GM23338 (cell line): ENCODE data around the gene RPL32. TPM values are rescaled to one million over a fixed set of nuclear protein-coding genes. Genes with fewer than 3 reads are reported as not detected.

Experiments
- ATAC-seq: fragments of 200-7000 bp; cut with Tn5 transposase; 3 replicates; pipeline ENCODE4 v1.9.1; 2020
- DNase-seq: peaks from one replicate; pipeline ENCODE4 v3.0.0-alpha.2; 2015; ENCODE audit warnings: low spot score
- H2AFZ ChIP-seq: fragments of 200-600 bp; sonication (generic); 2 replicates; pipeline ENCODE4 v1.8.0; 2016; ENCODE audit warnings: antibody characterized with exemption, mild to moderate bottlenecking, moderate library complexity
- H3F3A ChIP-seq: fragments of 200-600 bp; sonication (generic); replicated peaks from 2 replicates; pipeline ENCODE4 v1.8.0; 2017; ENCODE audit warnings: antibody characterized with exemption, mixed run types, low read depth
- H3K27ac ChIP-seq: fragments of 200-600 bp; sonication (generic); 2 replicates; pipeline ENCODE4 v1.6.1; 2016; ENCODE audit warnings: low read depth
- H3K27me3 ChIP-seq: fragments of 200-600 bp; sonication (generic); 2 replicates; pipeline ENCODE4 v1.8.0; 2016; ENCODE audit warnings: mild to moderate bottlenecking, mixed run types, moderate library complexity; ENCODE audit not compliant: insufficient read depth
- H3K36me3 ChIP-seq: fragments of 200-600 bp; sonication (generic); 2 replicates; pipeline ENCODE4 v1.8.0; 2016; ENCODE audit warnings: mild to moderate bottlenecking; ENCODE audit not compliant: insufficient read depth
- H3K4me1 ChIP-seq: fragments of 200-600 bp; sonication (generic); 2 replicates; pipeline ENCODE4 v1.8.0; 2016; ENCODE audit warnings: mild to moderate bottlenecking, moderate library complexity; ENCODE audit not compliant: insufficient read depth
- H3K4me2 ChIP-seq: fragments of 200-600 bp; sonication (generic); 2 replicates; pipeline ENCODE4 v1.7.1; 2017; ENCODE audit warnings: mixed run types
- H3K4me3 ChIP-seq: fragments of 200-600 bp; sonication (generic); 2 replicates; pipeline ENCODE4 v1.6.1; 2016; ENCODE audit warnings: mixed run types
- H3K79me2 ChIP-seq: fragments of 200-600 bp; sonication (generic); replicated peaks from 2 replicates; pipeline ENCODE4 v1.8.0; 2017; ENCODE audit warnings: mild to moderate bottlenecking; ENCODE audit not compliant: insufficient read depth
- H3K9me2 ChIP-seq: fragments of 200-600 bp; sonication (generic); 2 replicates; pipeline ENCODE4 v1.8.0; 2017; ENCODE audit not compliant: insufficient read depth
- H4K20me1 ChIP-seq: fragments of 200-600 bp; sonication (generic); replicated peaks from 2 replicates; pipeline ENCODE4 v1.8.0; 2017; ENCODE audit warnings: mild to moderate bottlenecking; ENCODE audit not compliant: insufficient read depth
- H3K27ac Mint-ChIP-seq: 2 replicates; pipeline ENCODE4 v1.8.0; 2020; ENCODE audit warnings: inconsistent platforms, mild to moderate bottlenecking, moderate library complexity, mixed read lengths
- H3K27me3 Mint-ChIP-seq: 3 replicates; pipeline ENCODE4 v1.8.0; 2022; ENCODE audit warnings: low read depth, mild to moderate bottlenecking, moderate library complexity, mixed read lengths, inconsistent platforms; ENCODE audit not compliant: insufficient read depth, poor library complexity
- H3K36me3 Mint-ChIP-seq: 3 replicates; pipeline ENCODE4 v1.8.0; 2021; ENCODE audit warnings: low read depth, mild to moderate bottlenecking, inconsistent platforms, moderate library complexity, mixed read lengths
- H3K4me1 Mint-ChIP-seq: 3 replicates; pipeline ENCODE4 v1.8.0; 2020; ENCODE audit warnings: mild to moderate bottlenecking, inconsistent platforms, mixed read lengths
- H3K4me3 Mint-ChIP-seq: 3 replicates; pipeline ENCODE4 v1.8.0; 2021; ENCODE audit warnings: moderate library complexity, mild to moderate bottlenecking, inconsistent platforms, mixed read lengths
- H3K9me3 Mint-ChIP-seq: 3 replicates; pipeline ENCODE4 v1.8.0; 2020; ENCODE audit warnings: moderate library complexity, mild to moderate bottlenecking, inconsistent platforms, mixed read lengths
- CREB1 ChIP-seq: fragments of 250-450 bp; sonication (Bioruptor Pico); IDR thresholded peaks from 2 replicates; pipeline ENCODE4 v1.5.0; 2020; ENCODE audit warnings: low read depth, mild to moderate bottlenecking, moderate library complexity
- EZH2 ChIP-seq: fragments of 200-600 bp; sonication (generic); IDR thresholded peaks from one replicate; pipeline ENCODE4 v1.8.0; 2017; ENCODE audit warnings: antibody characterized with exemption, mild to moderate bottlenecking, low read depth; ENCODE audit not compliant: unreplicated experiment
- EZH2phosphoT487 ChIP-seq: fragments of 200-600 bp; sonication (generic); IDR thresholded peaks from one replicate; pipeline ENCODE4 v1.8.1; 2018; ENCODE audit warnings: antibody characterized with exemption; ENCODE audit not compliant: unreplicated experiment
- JUNB ChIP-seq: IDR thresholded peaks from one replicate; pipeline ENCODE4 v1.6.1; 2016; ENCODE audit warnings: antibody characterized with exemption; ENCODE audit not compliant: unreplicated experiment
- NANOG ChIP-seq: IDR thresholded peaks from 2 replicates; pipeline ENCODE4 v1.6.1; 2016; ENCODE audit warnings: antibody characterized with exemption, borderline replicate concordance
- POLR2AphosphoS5 ChIP-seq: IDR thresholded peaks from 2 replicates; pipeline ENCODE4 v1.6.1; 2016; ENCODE audit warnings: antibody characterized with exemption, low read depth
- STAT1 ChIP-seq: IDR thresholded peaks from one replicate; pipeline ENCODE4 v1.6.1; 2016; ENCODE audit warnings: antibody characterized with exemption; ENCODE audit not compliant: unreplicated experiment
- ZNF114 ChIP-seq: fragments of 250-450 bp; sonication (Bioruptor Pico); IDR thresholded peaks from 2 replicates; pipeline ENCODE4 v1.5.0; 2020; ENCODE audit warnings: mild to moderate bottlenecking, moderate library complexity
- ZNF331 ChIP-seq: fragments of 250-450 bp; sonication (Bioruptor Pico); IDR thresholded peaks from 2 replicates; pipeline ENCODE4 v1.5.0; 2020; ENCODE audit warnings: low read depth, mild to moderate bottlenecking, moderate library complexity
- polyA plus RNA-seq: library from polyadenylated mRNA; unstranded; fragments of >200 nt; fragmentation: Nextera tagmentation; extraction: Ambion mirVana; gene quantifications from 2 replicates; pipeline ENCODE4 v1.2.1, GENCODE V29; 2016
- total RNA-seq: library from RNA; depleted of rRNA; stranded (reverse); fragments of >200 nt; shearing (Covaris generic); gene quantifications from 2 replicates; pipeline ENCODE4 v1.2.3, GENCODE V29; 2014
- TF ChIP-seq, protein P1 (sequence below): IDR thresholded peaks from one replicate; pipeline ENCODE4 v1.6.1; 2018; ENCODE audit warnings: antibody characterized with exemption; ENCODE audit not compliant: unreplicated experiment
- TF ChIP-seq, protein P2 (sequence below): fragments of 250-450 bp; sonication (Bioruptor Pico); IDR thresholded peaks from 2 replicates; pipeline ENCODE4 v1.5.0; 2020; ENCODE audit warnings: mild to moderate bottlenecking, moderate library complexity
- TF ChIP-seq, protein P3 (sequence below), 2 experiments: fragments of 200-600 bp in 1 of 2; sonication (generic) in 1 of 2; conservative IDR thresholded peaks; 2 replicates each; pipeline versions ENCODE4 v1.5.1 to v1.6.1; 2016 to 2017; ENCODE audit warnings: antibody characterized with exemption in 2 of 2, low read depth in 2 of 2, mild to moderate bottlenecking in 2 of 2, moderate library complexity in 1 of 2
- TF ChIP-seq, protein P4 (sequence below): IDR thresholded peaks from 2 replicates; pipeline ENCODE4 v1.6.1; 2016; ENCODE audit warnings: antibody characterized with exemption

Gene RPL32
- total and polyA plus RNA-seq, 2 experiments from 2014 or later, result 561 to 2,550 TPM

DNA sequence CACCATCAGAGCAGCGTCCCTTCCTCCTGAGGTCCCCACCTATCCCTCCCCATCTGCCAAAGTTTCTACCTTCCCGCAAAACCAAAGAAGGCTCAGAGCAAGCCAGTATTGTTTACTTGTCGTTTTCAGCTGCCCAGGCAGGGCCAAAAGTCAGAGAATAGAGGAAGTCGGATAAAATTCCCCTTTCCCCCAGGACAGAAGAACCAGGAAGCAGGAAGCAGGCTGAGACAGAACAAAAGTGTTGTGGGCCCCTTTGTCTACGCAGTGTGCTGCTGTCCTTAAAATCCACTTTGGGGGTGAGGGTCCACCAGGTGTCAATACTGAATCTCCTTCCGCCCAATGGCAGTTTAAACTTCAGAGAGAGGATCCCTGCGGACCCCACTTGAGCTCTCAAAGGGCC lies 18.5 kb upstream of the RPL32 start:
- H3K27me3 Mint-ChIP-seq, result peaks cover 15% of the 10 kb centered on the region
- H3K36me3 Mint-ChIP-seq, result no peaks in the 10 kb centered on the region
- TF ChIP-seq EZH2phosphoT487 (no peak), STAT1 (no peak), EZH2 (no peak), ZNF331 (CRISPR knock-in tag) (no peak), JUNB (no peak), POLR2AphosphoS5 (no peak), NANOG (no peak), CREB1 (CRISPR knock-in tag) (no peak), ZNF114 (CRISPR knock-in tag) (no peak)
- TF ChIP-seq, protein P1, sequence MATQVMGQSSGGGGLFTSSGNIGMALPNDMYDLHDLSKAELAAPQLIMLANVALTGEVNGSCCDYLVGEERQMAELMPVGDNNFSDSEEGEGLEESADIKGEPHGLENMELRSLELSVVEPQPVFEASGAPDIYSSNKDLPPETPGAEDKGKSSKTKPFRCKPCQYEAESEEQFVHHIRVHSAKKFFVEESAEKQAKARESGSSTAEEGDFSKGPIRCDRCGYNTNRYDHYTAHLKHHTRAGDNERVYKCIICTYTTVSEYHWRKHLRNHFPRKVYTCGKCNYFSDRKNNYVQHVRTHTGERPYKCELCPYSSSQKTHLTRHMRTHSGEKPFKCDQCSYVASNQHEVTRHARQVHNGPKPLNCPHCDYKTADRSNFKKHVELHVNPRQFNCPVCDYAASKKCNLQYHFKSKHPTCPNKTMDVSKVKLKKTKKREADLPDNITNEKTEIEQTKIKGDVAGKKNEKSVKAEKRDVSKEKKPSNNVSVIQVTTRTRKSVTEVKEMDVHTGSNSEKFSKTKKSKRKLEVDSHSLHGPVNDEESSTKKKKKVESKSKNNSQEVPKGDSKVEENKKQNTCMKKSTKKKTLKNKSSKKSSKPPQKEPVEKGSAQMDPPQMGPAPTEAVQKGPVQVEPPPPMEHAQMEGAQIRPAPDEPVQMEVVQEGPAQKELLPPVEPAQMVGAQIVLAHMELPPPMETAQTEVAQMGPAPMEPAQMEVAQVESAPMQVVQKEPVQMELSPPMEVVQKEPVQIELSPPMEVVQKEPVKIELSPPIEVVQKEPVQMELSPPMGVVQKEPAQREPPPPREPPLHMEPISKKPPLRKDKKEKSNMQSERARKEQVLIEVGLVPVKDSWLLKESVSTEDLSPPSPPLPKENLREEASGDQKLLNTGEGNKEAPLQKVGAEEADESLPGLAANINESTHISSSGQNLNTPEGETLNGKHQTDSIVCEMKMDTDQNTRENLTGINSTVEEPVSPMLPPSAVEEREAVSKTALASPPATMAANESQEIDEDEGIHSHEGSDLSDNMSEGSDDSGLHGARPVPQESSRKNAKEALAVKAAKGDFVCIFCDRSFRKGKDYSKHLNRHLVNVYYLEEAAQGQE, result no peak
- TF ChIP-seq, protein P2, sequence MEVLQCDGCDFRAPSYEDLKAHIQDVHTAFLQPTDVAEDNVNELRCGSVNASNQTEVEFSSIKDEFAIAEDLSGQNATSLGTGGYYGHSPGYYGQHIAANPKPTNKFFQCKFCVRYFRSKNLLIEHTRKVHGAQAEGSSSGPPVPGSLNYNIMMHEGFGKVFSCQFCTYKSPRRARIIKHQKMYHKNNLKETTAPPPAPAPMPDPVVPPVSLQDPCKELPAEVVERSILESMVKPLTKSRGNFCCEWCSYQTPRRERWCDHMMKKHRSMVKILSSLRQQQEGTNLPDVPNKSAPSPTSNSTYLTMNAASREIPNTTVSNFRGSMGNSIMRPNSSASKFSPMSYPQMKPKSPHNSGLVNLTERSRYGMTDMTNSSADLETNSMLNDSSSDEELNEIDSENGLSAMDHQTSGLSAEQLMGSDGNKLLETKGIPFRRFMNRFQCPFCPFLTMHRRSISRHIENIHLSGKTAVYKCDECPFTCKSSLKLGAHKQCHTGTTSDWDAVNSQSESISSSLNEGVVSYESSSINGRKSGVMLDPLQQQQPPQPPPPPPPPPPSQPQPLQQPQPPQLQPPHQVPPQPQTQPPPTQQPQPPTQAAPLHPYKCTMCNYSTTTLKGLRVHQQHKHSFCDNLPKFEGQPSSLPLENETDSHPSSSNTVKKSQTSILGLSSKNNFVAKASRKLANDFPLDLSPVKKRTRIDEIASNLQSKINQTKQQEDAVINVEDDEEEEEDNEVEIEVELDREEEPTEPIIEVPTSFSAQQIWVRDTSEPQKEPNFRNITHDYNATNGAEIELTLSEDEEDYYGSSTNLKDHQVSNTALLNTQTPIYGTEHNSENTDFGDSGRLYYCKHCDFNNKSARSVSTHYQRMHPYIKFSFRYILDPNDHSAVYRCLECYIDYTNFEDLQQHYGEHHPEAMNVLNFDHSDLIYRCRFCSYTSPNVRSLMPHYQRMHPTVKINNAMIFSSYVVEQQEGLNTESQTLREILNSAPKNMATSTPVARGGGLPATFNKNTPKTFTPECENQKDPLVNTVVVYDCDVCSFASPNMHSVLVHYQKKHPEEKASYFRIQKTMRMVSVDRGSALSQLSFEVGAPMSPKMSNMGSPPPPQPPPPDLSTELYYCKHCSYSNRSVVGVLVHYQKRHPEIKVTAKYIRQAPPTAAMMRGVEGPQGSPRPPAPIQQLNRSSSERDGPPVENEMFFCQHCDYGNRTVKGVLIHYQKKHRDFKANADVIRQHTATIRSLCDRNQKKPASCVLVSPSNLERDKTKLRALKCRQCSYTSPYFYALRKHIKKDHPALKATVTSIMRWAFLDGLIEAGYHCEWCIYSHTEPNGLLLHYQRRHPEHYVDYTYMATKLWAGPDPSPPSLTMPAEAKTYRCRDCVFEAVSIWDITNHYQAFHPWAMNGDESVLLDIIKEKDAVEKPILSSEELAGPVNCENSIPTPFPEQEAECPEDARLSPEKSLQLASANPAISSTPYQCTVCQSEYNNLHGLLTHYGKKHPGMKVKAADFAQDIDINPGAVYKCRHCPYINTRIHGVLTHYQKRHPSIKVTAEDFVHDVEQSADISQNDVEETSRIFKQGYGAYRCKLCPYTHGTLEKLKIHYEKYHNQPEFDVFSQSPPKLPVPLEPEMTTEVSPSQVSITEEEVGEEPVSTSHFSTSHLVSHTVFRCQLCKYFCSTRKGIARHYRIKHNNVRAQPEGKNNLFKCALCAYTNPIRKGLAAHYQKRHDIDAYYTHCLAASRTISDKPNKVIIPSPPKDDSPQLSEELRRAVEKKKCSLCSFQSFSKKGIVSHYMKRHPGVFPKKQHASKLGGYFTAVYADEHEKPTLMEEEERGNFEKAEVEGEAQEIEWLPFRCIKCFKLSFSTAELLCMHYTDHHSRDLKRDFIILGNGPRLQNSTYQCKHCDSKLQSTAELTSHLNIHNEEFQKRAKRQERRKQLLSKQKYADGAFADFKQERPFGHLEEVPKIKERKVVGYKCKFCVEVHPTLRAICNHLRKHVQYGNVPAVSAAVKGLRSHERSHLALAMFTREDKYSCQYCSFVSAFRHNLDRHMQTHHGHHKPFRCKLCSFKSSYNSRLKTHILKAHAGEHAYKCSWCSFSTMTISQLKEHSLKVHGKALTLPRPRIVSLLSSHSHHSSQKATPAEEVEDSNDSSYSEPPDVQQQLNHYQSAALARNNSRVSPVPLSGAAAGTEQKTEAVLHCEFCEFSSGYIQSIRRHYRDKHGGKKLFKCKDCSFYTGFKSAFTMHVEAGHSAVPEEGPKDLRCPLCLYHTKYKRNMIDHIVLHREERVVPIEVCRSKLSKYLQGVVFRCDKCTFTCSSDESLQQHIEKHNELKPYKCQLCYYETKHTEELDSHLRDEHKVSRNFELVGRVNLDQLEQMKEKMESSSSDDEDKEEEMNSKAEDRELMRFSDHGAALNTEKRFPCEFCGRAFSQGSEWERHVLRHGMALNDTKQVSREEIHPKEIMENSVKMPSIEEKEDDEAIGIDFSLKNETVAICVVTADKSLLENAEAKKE (CRISPR knock-in tag), result no peak
- TF ChIP-seq, protein P3, sequence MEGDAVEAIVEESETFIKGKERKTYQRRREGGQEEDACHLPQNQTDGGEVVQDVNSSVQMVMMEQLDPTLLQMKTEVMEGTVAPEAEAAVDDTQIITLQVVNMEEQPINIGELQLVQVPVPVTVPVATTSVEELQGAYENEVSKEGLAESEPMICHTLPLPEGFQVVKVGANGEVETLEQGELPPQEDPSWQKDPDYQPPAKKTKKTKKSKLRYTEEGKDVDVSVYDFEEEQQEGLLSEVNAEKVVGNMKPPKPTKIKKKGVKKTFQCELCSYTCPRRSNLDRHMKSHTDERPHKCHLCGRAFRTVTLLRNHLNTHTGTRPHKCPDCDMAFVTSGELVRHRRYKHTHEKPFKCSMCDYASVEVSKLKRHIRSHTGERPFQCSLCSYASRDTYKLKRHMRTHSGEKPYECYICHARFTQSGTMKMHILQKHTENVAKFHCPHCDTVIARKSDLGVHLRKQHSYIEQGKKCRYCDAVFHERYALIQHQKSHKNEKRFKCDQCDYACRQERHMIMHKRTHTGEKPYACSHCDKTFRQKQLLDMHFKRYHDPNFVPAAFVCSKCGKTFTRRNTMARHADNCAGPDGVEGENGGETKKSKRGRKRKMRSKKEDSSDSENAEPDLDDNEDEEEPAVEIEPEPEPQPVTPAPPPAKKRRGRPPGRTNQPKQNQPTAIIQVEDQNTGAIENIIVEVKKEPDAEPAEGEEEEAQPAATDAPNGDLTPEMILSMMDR (conservative IDR thresholded peaks at IDR 0.05; ENCODE audit: low read depth in 2 of 2), result no peak
- TF ChIP-seq, protein P4, sequence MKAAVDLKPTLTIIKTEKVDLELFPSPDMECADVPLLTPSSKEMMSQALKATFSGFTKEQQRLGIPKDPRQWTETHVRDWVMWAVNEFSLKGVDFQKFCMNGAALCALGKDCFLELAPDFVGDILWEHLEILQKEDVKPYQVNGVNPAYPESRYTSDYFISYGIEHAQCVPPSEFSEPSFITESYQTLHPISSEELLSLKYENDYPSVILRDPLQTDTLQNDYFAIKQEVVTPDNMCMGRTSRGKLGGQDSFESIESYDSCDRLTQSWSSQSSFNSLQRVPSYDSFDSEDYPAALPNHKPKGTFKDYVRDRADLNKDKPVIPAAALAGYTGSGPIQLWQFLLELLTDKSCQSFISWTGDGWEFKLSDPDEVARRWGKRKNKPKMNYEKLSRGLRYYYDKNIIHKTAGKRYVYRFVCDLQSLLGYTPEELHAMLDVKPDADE, result no peak
- Histone ChIP-seq H3K27ac (no peak overlapping the region), H4K20me1 (no peaks in the 10 kb centered on the region), H2AFZ (no peak overlapping the region), H3K79me2 (no peaks in the 10 kb centered on the region), H3K27me3 (no peaks in the 10 kb centered on the region), H3K4me2 (no peak overlapping the region), H3K9me2 (no peaks in the 10 kb centered on the region), H3K4me3 (no peak overlapping the region), H3F3A (no peaks in the 10 kb centered on the region), H3K36me3 (no peaks in the 10 kb centered on the region), H3K4me1 (no peaks in the 10 kb centered on the region)
- H3K27ac Mint-ChIP-seq, result no peak overlapping the region
- no peak for DNase-seq
- H3K4me1 Mint-ChIP-seq, result no peaks in the 10 kb centered on the region
- peaks cover 4% of the 10 kb centered on the region; the same call in 2 of the 3 replicates for H3K9me3 Mint-ChIP-seq
- H3K4me3 Mint-ChIP-seq, result no peak overlapping the region
- ATAC-seq, result no peak
